Activated naive CD4-positive, alpha-beta T cell treated with anti-CD3 and anti-CD28 coated beads for 36 hours (primary cell): Measurements from ENCODE around the gene MTMR3. TPM values are rescaled to one million over a fixed set of nuclear protein-coding genes. Genes with fewer than 3 reads are reported as not detected.

Source experiments
- CTCF ChIA-PET: fragments of 350-600 bp; sonication (Branson Sonifier 250); formaldehyde crosslinking; loops from one replicate; lab custom pipeline; 2021; ENCODE audit warnings: antibody characterized with exemption; lab: Charles Lee
- DNase-seq: peaks from one replicate; pipeline ENCODE4 v3.0.0-alpha.2; 2020
- H3K27ac Mint-ChIP-seq: one replicate; pipeline ENCODE4 v1.8.0; 2021; ENCODE audit warnings: mild to moderate bottlenecking, mixed read lengths
- H3K27me3 Mint-ChIP-seq: one replicate; pipeline ENCODE4 v1.8.0; 2021; ENCODE audit warnings: low read depth, mixed read lengths
- H3K36me3 Mint-ChIP-seq: one replicate; pipeline ENCODE4 v1.8.0; 2021; ENCODE audit warnings: low read depth, mixed read lengths
- H3K4me1 Mint-ChIP-seq: one replicate; pipeline ENCODE4 v1.8.0; 2021; ENCODE audit warnings: low read depth, mixed read lengths
- H3K4me3 Mint-ChIP-seq: one replicate; pipeline ENCODE4 v1.8.0; 2021; ENCODE audit warnings: mild to moderate bottlenecking, moderate library complexity, mixed read lengths
- H3K9me3 Mint-ChIP-seq: one replicate; pipeline ENCODE4 v1.8.0; 2021; ENCODE audit warnings: mixed read lengths
- intact Hi-C: fragments of 100-400 bp; cut with micrococcal nuclease; formaldehyde crosslinking; loops from one replicate; pipeline ENCODE4 v1.15.1; 2023
- total RNA-seq, 2 experiments: library from RNA; stranded (reverse); gene quantifications; one replicate each; pipeline ENCODE4 v1.2.3, GENCODE V29; 2021

MTMR3 gene
- total RNA-seq, 2 experiments from 2014 or later: 26.0 to 27.1 TPM

- DNase-seq: no peak
- no peaks in the 10 kb centered on the region for H3K27me3 Mint-ChIP-seq
- H3K4me3 Mint-ChIP-seq: no peak overlapping the region
- CTCF ChIA-PET: interaction anchor here (0.6 to 1.3 kb wide), 4 partner anchors 64 to 323 kb away, joined by 3 to 4 read pairs (median 4); no protein-coding TSS in a partner anchor
- H3K9me3 Mint-ChIP-seq: no peaks in the 10 kb centered on the region
- peaks cover 14% of the 10 kb centered on the region for H3K36me3 Mint-ChIP-seq
- H3K27ac Mint-ChIP-seq: no peak overlapping the region
- intact Hi-C loops: no loop called here
- peaks cover 6% of the 10 kb centered on the region for H3K4me1 Mint-ChIP-seq
Observed at GRCh38 chr22:30025221-30025620, 142.2 kb downstream of the MTMR3 start.

GRCh38 chr22:30026756-30027155 is 143.8 kb downstream of the MTMR3 start:
- CTCF ChIA-PET: no interaction called here

GRCh38 chr22:30027169-30027568 is 144.2 kb downstream of the MTMR3 start:
- H3K4me1 Mint-ChIP-seq: peaks cover 6% of the 10 kb centered on the region
- no peak overlapping the region for H3K4me3 Mint-ChIP-seq
- peaks cover 12% of the 10 kb centered on the region for H3K36me3 Mint-ChIP-seq
- no peak for DNase-seq
- H3K27ac Mint-ChIP-seq: no peak overlapping the region
- CTCF ChIA-PET: interaction anchor here (2.1 kb wide), 1 partner anchor 62 kb away, joined by 4 read pairs; no protein-coding TSS in a partner anchor
- H3K9me3 Mint-ChIP-seq: no peaks in the 10 kb centered on the region
- no peaks in the 10 kb centered on the region for H3K27me3 Mint-ChIP-seq
- intact Hi-C loops: no loop called here

More at GRCh38 chr22:30026756-30027155, 143.8 kb downstream of the MTMR3 start:
- H3K27ac Mint-ChIP-seq: no peak overlapping the region
- intact Hi-C loops: no loop called here
- peaks cover 6% of the 10 kb centered on the region for H3K4me1 Mint-ChIP-seq
- DNase-seq: no peak
- no peaks in the 10 kb centered on the region for H3K27me3 Mint-ChIP-seq
- no peak overlapping the region for H3K4me3 Mint-ChIP-seq
- peaks cover 13% of the 10 kb centered on the region for H3K36me3 Mint-ChIP-seq
- no peaks in the 10 kb centered on the region for H3K9me3 Mint-ChIP-seq

GRCh38 chr22:30027791-30028190 is 144.8 kb downstream of the MTMR3 start:
- H3K27me3 Mint-ChIP-seq: no peaks in the 10 kb centered on the region
- H3K27ac Mint-ChIP-seq: no peak overlapping the region
- H3K9me3 Mint-ChIP-seq: no peaks in the 10 kb centered on the region
- intact Hi-C loops: no loop called here
- peaks cover 6% of the 10 kb centered on the region for H3K4me1 Mint-ChIP-seq
- no peak for DNase-seq
- CTCF ChIA-PET: interaction anchor here (2.1 kb wide), 1 partner anchor 61 kb away, joined by 4 read pairs; no protein-coding TSS in a partner anchor
- H3K36me3 Mint-ChIP-seq: peaks cover 12% of the 10 kb centered on the region
- no peak overlapping the region for H3K4me3 Mint-ChIP-seq

GRCh38 chr22:30028731-30029130 is 145.8 kb downstream of the MTMR3 start:
- no peaks in the 10 kb centered on the region for H3K9me3 Mint-ChIP-seq
- H3K36me3 Mint-ChIP-seq: peaks cover 5% of the 10 kb centered on the region
- DNase-seq: no peak
- H3K27me3 Mint-ChIP-seq: no peaks in the 10 kb centered on the region
- intact Hi-C loops: no loop called here
- no peak overlapping the region for H3K4me3 Mint-ChIP-seq
- H3K27ac Mint-ChIP-seq: no peak overlapping the region
- no peaks in the 10 kb centered on the region for H3K4me1 Mint-ChIP-seq
- CTCF ChIA-PET: interaction anchor here (0.6 to 2.1 kb wide), 2 partner anchors 60 to 227 kb away, joined by 4 read pairs; no protein-coding TSS in a partner anchor

- intact Hi-C loops: no loop called here
- CTCF ChIA-PET: interaction anchor here (0.6 to 1.0 kb wide), 2 partner anchors 9 to 226 kb away, joined by 3 to 4 read pairs; no protein-coding TSS in a partner anchor
- H3K36me3 Mint-ChIP-seq: no peaks in the 10 kb centered on the region
- H3K27me3 Mint-ChIP-seq: no peaks in the 10 kb centered on the region
- no peak overlapping the region for H3K4me3 Mint-ChIP-seq
- H3K27ac Mint-ChIP-seq: no peak overlapping the region
- no peak for DNase-seq
- H3K4me1 Mint-ChIP-seq: no peaks in the 10 kb centered on the region
- H3K9me3 Mint-ChIP-seq: no peaks in the 10 kb centered on the region
Observed at GRCh38 chr22:30029512-30029911, 146.5 kb downstream of the MTMR3 start.

- intact Hi-C loops: no loop called here
- Mint-ChIP-seq H3K4me1 (no peaks in the 10 kb centered on the region), H3K36me3 (no peaks in the 10 kb centered on the region), H3K4me3 (no peak overlapping the region), H3K27me3 (no peaks in the 10 kb centered on the region), H3K27ac (no peak overlapping the region), H3K9me3 (no peaks in the 10 kb centered on the region)
- CTCF ChIA-PET: interaction anchor here (0.6 to 1.0 kb wide), 2 partner anchors 8 to 405 kb away, joined by 3 read pairs; no protein-coding TSS in a partner anchor
- no peak for DNase-seq
Observed at GRCh38 chr22:30030329-30030728, 147.4 kb downstream of the MTMR3 start.

- intact Hi-C loops: no loop called here
- Mint-ChIP-seq H3K9me3 (no peaks in the 10 kb centered on the region), H3K4me1 (no peaks in the 10 kb centered on the region), H3K36me3 (no peaks in the 10 kb centered on the region), H3K27me3 (no peaks in the 10 kb centered on the region), H3K27ac (no peak overlapping the region), H3K4me3 (no peak overlapping the region)
- CTCF ChIA-PET: interaction anchor here (0.6 kb wide), 1 partner anchor 320 kb away, joined by 3 read pairs; no protein-coding TSS in a partner anchor
- DNase-seq: no peak
Observed at GRCh38 chr22:30031328-30031727, 148.4 kb downstream of the MTMR3 start.

- CTCF ChIA-PET: interaction anchor here (0.6 kb wide), 2 partner anchors 53 to 320 kb away, joined by 3 read pairs; no protein-coding TSS in a partner anchor
- H3K9me3 Mint-ChIP-seq: no peaks in the 10 kb centered on the region
- H3K36me3 Mint-ChIP-seq: no peaks in the 10 kb centered on the region
- no peak overlapping the region for H3K27ac Mint-ChIP-seq
- DNase-seq: no peak
- no peak overlapping the region for H3K4me3 Mint-ChIP-seq
- H3K27me3 Mint-ChIP-seq: no peaks in the 10 kb centered on the region
- H3K4me1 Mint-ChIP-seq: no peaks in the 10 kb centered on the region
- intact Hi-C loops: no loop called here
Observed at GRCh38 chr22:30031764-30032455, 148.9 kb downstream of the MTMR3 start.

- Mint-ChIP-seq H3K36me3 (no peaks in the 10 kb centered on the region), H3K4me3 (no peak overlapping the region), H3K4me1 (no peaks in the 10 kb centered on the region), H3K27ac (no peak overlapping the region), H3K27me3 (no peaks in the 10 kb centered on the region), H3K9me3 (no peaks in the 10 kb centered on the region)
- CTCF ChIA-PET: no interaction called here
- intact Hi-C loops: no loop called here
- no peak for DNase-seq
Observed at GRCh38 chr22:30033137-30033536, 150.2 kb downstream of the MTMR3 start.

GRCh38 chr22:30033901-30034300 is 150.9 kb downstream of the MTMR3 start:
- H3K27me3 Mint-ChIP-seq: no peaks in the 10 kb centered on the region
- intact Hi-C loops: no loop called here
- no peak overlapping the region for H3K4me3 Mint-ChIP-seq
- H3K4me1 Mint-ChIP-seq: no peaks in the 10 kb centered on the region
- CTCF ChIA-PET: interaction anchor here (0.8 kb wide), 1 partner anchor 52 kb away, joined by 4 read pairs; no protein-coding TSS in a partner anchor
- no peak for DNase-seq
- H3K27ac Mint-ChIP-seq: no peak overlapping the region
- H3K9me3 Mint-ChIP-seq: no peaks in the 10 kb centered on the region
- no peaks in the 10 kb centered on the region for H3K36me3 Mint-ChIP-seq

GRCh38 chr22:30036656-30037055 is 153.7 kb downstream of the MTMR3 start:
- Mint-ChIP-seq H3K4me1 (no peaks in the 10 kb centered on the region), H3K36me3 (no peaks in the 10 kb centered on the region), H3K9me3 (no peaks in the 10 kb centered on the region), H3K27ac (no peak overlapping the region), H3K27me3 (no peaks in the 10 kb centered on the region), H3K4me3 (no peak overlapping the region)
- DNase-seq: no peak
- intact Hi-C loops: no loop called here
- CTCF ChIA-PET: no interaction called here

GRCh38 chr22:30038219-30038618 is 155.2 kb downstream of the MTMR3 start:
- no peak for DNase-seq
- no peak overlapping the region for H3K4me3 Mint-ChIP-seq
- no peaks in the 10 kb centered on the region for H3K9me3 Mint-ChIP-seq
- no peaks in the 10 kb centered on the region for H3K27me3 Mint-ChIP-seq
- H3K36me3 Mint-ChIP-seq: no peaks in the 10 kb centered on the region
- CTCF ChIA-PET: interaction anchor here (0.9 kb wide), 1 partner anchor 8 kb away, joined by 3 read pairs; no protein-coding TSS in a partner anchor
- no peaks in the 10 kb centered on the region for H3K4me1 Mint-ChIP-seq
- intact Hi-C loops: no loop called here
- no peak overlapping the region for H3K27ac Mint-ChIP-seq
